OCI-LY7 (cell line): Measurements from ENCODE around the gene EIF3A. TPM values are rescaled to one million over a fixed set of nuclear protein-coding genes. Genes with fewer than 3 reads are reported as not detected.

Experiments used
- BruUV-seq: library from RNA; stranded (reverse); fragments of 400-500 nt; replicated peaks from 2 replicates; lab custom pipeline; 2021; lab: Mats Ljungman, UMichigan
- CTCF ChIA-PET: fragments of 300-600 bp; sonication (Branson Sonifier 250); formaldehyde crosslinking; loops from one replicate; lab custom pipeline; 2022; ENCODE audit warnings: antibody characterized with exemption; ENCODE audit not compliant: unreplicated experiment; lab: Charles Lee
- POLR2A ChIA-PET: fragments of 300-600 bp; sonication (Branson Sonifier 250); formaldehyde crosslinking; loops from one replicate; lab custom pipeline; 2022; ENCODE audit warnings: antibody characterized with exemption; lab: Charles Lee
- DNase-seq: peaks from one replicate; pipeline ENCODE4 v3.0.0-alpha.2; 2015; ENCODE audit warnings: low spot score
- H2AFZ ChIP-seq: fragments of 200-600 bp; sonication (generic), shearing (Covaris generic); 2 replicates; pipeline ENCODE4 v1.6.1; 2014; ENCODE audit warnings: mild to moderate bottlenecking, antibody characterized with exemption, low read length, moderate library complexity
- H3K27ac ChIP-seq: fragments of 200-600 bp; sonication (generic); 2 replicates; pipeline ENCODE4 v1.5.1; 2014; ENCODE audit warnings: mixed run types, low read depth, mild to moderate bottlenecking, moderate library complexity, low read length, inconsistent platforms; ENCODE audit not compliant: poor library complexity, severe bottlenecking
- H3K36me3 ChIP-seq: fragments of 200-600 bp; sonication (generic); 2 replicates; pipeline ENCODE4 v1.6.1; 2014; ENCODE audit warnings: mild to moderate bottlenecking, antibody characterized with exemption, low read length, moderate library complexity, mixed read lengths; ENCODE audit not compliant: insufficient read depth
- H3K4me1 ChIP-seq: fragments of 200-600 bp; sonication (generic); 2 replicates; pipeline ENCODE4 v1.5.1; 2014; ENCODE audit warnings: mild to moderate bottlenecking, low read length; ENCODE audit not compliant: insufficient read depth, poor library complexity, severe bottlenecking
- H3K4me2 ChIP-seq: fragments of 200-600 bp; sonication (generic); 2 replicates; pipeline ENCODE4 v1.6.1; 2014; ENCODE audit warnings: mild to moderate bottlenecking, low read length
- H3K4me3 ChIP-seq: fragments of 200-600 bp; sonication (generic); 2 replicates; pipeline ENCODE4 v1.5.1; 2014; ENCODE audit warnings: mild to moderate bottlenecking, low read depth, low read length; ENCODE audit not compliant: poor library complexity, severe bottlenecking
- H3K79me2 ChIP-seq: fragments of 200-600 bp; sonication (generic); 2 replicates; pipeline ENCODE4 v1.6.1; 2016; ENCODE audit warnings: low read depth, mild to moderate bottlenecking, low read length, moderate library complexity, mixed read lengths; ENCODE audit not compliant: insufficient read depth
- H3K9me2 ChIP-seq: fragments of 200-600 bp; sonication (generic); 2 replicates; pipeline ENCODE4 v1.6.1; 2016; ENCODE audit warnings: mild to moderate bottlenecking, low read length, mixed read lengths; ENCODE audit not compliant: insufficient read depth
- H3K9me3 ChIP-seq: fragments of 200-600 bp; sonication (generic); 2 replicates; pipeline ENCODE4 v1.6.1; 2014; ENCODE audit warnings: mild to moderate bottlenecking, mixed run types, low read length, mixed read lengths
- H4K20me1 ChIP-seq: fragments of 200-600 bp; sonication (generic); 2 replicates; pipeline ENCODE4 v1.6.1; 2014; ENCODE audit warnings: mild to moderate bottlenecking, antibody characterized with exemption, low read length, moderate library complexity, mixed read lengths; ENCODE audit not compliant: insufficient read depth
- CTCF ChIP-seq: fragments of 200-600 bp; sonication (generic); conservative IDR thresholded peaks from 2 replicates; pipeline ENCODE4 v1.5.1; 2014; ENCODE audit warnings: mild to moderate bottlenecking, antibody characterized with exemption, low read length, moderate library complexity, mixed read lengths
- EZH2phosphoT487 ChIP-seq: fragments of 200-600 bp; sonication (generic); IDR thresholded peaks from 2 replicates; pipeline ENCODE4 v1.6.1; 2018; ENCODE audit warnings: low read depth, borderline replicate concordance, mild to moderate bottlenecking, mixed run types, antibody characterized with exemption, low read length, moderate library complexity, mixed read lengths
- intact Hi-C: fragments of 100-400 bp; cut with micrococcal nuclease; formaldehyde crosslinking; loops from one replicate; pipeline ENCODE4 v1.10.0; 2022; ENCODE audit not compliant: unreplicated experiment
- total RNA-seq, 2 experiments: library from RNA; depleted of rRNA in 1 of 2; stranded (reverse); fragments of >200 nt in 1 of 2; shearing (Covaris generic) in 1 of 2; gene quantifications; 2 replicates each; pipeline ENCODE4 v1.2.3, GENCODE V29; 2014 to 2022

Gene EIF3A
- total RNA-seq, 2 experiments from 2014 or later: 83.0 to 171 TPM

GRCh38 chr10:119058010-119058409, 22.6 kb downstream of the EIF3A start:
- H3K79me2 ChIP-seq: peaks cover 68% of the 10 kb centered on the region; the same call in 1 of the 2 replicates
- ChIA-PET POLR2A (interaction anchor here (0.6 kb wide), 1 partner anchor 69 kb away, joined by 3 read pairs; no protein-coding TSS in a partner anchor), CTCF (no interaction called here)
- peaks cover 9% of the 10 kb centered on the region for H3K4me1 ChIP-seq
- no peak overlapping the region for H2AFZ ChIP-seq
- H3K9me3 ChIP-seq: no peaks in the 10 kb centered on the region
- H4K20me1 ChIP-seq: peaks cover 12% of the 10 kb centered on the region; the same call in 1 of the 2 replicates
- peaks cover 100% of the 10 kb centered on the region for H3K36me3 ChIP-seq
- DNase-seq: no peak
- BruUV-seq: no TSS peak
- intact Hi-C loops: no loop called here
- H3K4me2 ChIP-seq: no peak overlapping the region
- no peaks in the 10 kb centered on the region for H3K9me2 ChIP-seq
- no peak overlapping the region for H3K4me3 ChIP-seq
- no peak overlapping the region for H3K27ac ChIP-seq
- TF ChIP-seq CTCF (no peak), EZH2phosphoT487 (no peak)

GRCh38 chr10:119055472-119055871, 25.1 kb downstream of the EIF3A start:
- H3K9me2 ChIP-seq: no peaks in the 10 kb centered on the region
- no peaks in the 10 kb centered on the region for H3K4me1 ChIP-seq
- no peaks in the 10 kb centered on the region for H3K9me3 ChIP-seq
- DNase-seq: no peak
- peaks cover 64% of the 10 kb centered on the region for H3K79me2 ChIP-seq
- no peak overlapping the region for H2AFZ ChIP-seq
- H3K4me2 ChIP-seq: no peak overlapping the region
- CTCF ChIA-PET: no interaction called here
- intact Hi-C loops: no loop called here
- H3K4me3 ChIP-seq: no peak overlapping the region
- no peak overlapping the region for H3K27ac ChIP-seq
- peaks cover 100% of the 10 kb centered on the region for H3K36me3 ChIP-seq
- H4K20me1 ChIP-seq: peaks cover 10% of the 10 kb centered on the region; the same call in 1 of the 2 replicates
- TF ChIP-seq EZH2phosphoT487 (no peak), CTCF (no peak)
- POLR2A ChIA-PET: no interaction called here
- BruUV-seq: no TSS peak

GRCh38 chr10:119051775-119052174, 28.8 kb downstream of the EIF3A start:
- peaks cover 14% of the 10 kb centered on the region for H3K4me1 ChIP-seq
- BruUV-seq: no TSS peak
- POLR2A ChIA-PET: interaction anchor here (1.1 kb wide), 1 partner anchor 22 kb away, joined by 3 read pairs; no protein-coding TSS in a partner anchor

More at GRCh38 chr10:119051775-119052174, 28.8 kb downstream of the EIF3A start:
- CTCF ChIA-PET: interaction anchor here (0.6 kb wide), 1 partner anchor 15 kb away, joined by 3 read pairs; no protein-coding TSS in a partner anchor
- Histone ChIP-seq H4K20me1 (peaks cover 14% of the 10 kb centered on the region; the same call in 1 of the 2 replicates), H3K36me3 (peaks cover 100% of the 10 kb centered on the region), H3K9me3 (no peaks in the 10 kb centered on the region), H3K4me2 (no peak overlapping the region), H3K4me3 (no peak overlapping the region), H3K27ac (no peak overlapping the region), H3K79me2 (peaks cover 78% of the 10 kb centered on the region), H3K9me2 (no peaks in the 10 kb centered on the region), H2AFZ (no peak overlapping the region)
- DNase-seq: no peak
- TF ChIP-seq CTCF (no peak), EZH2phosphoT487 (no peak)
- intact Hi-C loops: no loop called here
